Heart right ventricle (tissue), 16 donors: ENCODE results near the gene CHD2. TPM values are rescaled to one million over a fixed set of nuclear protein-coding genes. Genes with fewer than 3 reads are reported as not detected.
A peak's percentile ranks its signal among the peaks of the same experiment; 100 is the strongest.

Experiments used
- ATAC-seq, 8 donors: fragments of 200-7000 bp; cut with Tn5 transposase; one replicate each; pipeline ENCODE4 v1.9.1; 2020; ENCODE audit warnings: mild to moderate bottlenecking in 8 of 8, moderate library complexity in 8 of 8, moderate number of reproducible peaks in 1 of 8
- DNase-seq, 2 donors: peaks; one replicate each; pipeline ENCODE4 v3.0.0-alpha.2; 2020
- H3K27ac ChIP-seq, 10 donors: fragments of 200-600 bp; sonication (generic) in 2 of 10; one replicate each; pipeline versions ENCODE4 v1.5.0 to v1.8.0; 2020 to 2022; ENCODE audit warnings: mild to moderate bottlenecking in 3 of 10
- H3K27me3 ChIP-seq, 7 donors: fragments of 200-600 bp; one replicate each; pipeline ENCODE4 v1.8.0; 2021 to 2022; ENCODE audit warnings: mild to moderate bottlenecking in 2 of 7
- H3K36me3 ChIP-seq, 9 donors: fragments of 200-600 bp; sonication (generic) in 1 of 9; one replicate each; pipeline versions ENCODE4 v1.5.0 to v1.8.0; 2020 to 2022; ENCODE audit warnings: mild to moderate bottlenecking in 2 of 9
- H3K4me1 ChIP-seq, 9 donors: fragments of 200-600 bp; sonication (generic) in 1 of 9; one replicate each; pipeline versions ENCODE4 v1.5.0 to v1.8.0; 2020 to 2022; ENCODE audit warnings: mild to moderate bottlenecking in 4 of 9
- H3K4me3 ChIP-seq, 10 donors: fragments of 200-600 bp; sonication (generic) in 2 of 10; one replicate each; pipeline versions ENCODE4 v1.5.0 to v1.8.0; 2020 to 2022; ENCODE audit warnings: mild to moderate bottlenecking in 7 of 10, moderate library complexity in 2 of 10
- H3K9me3 ChIP-seq, 11 donors: fragments of 200-600 bp in 10 of 11; sonication (generic) in 2 of 11; one replicate each; pipeline versions ENCODE4 v1.5.0 to v1.8.0; 2013 to 2022; ENCODE audit warnings: mild to moderate bottlenecking in 2 of 11, control low read depth in 1 of 11, moderate library complexity in 1 of 11
- CTCF ChIP-seq, 9 donors: fragments of 200-600 bp; sonication (generic) in 2 of 9; IDR thresholded peaks; one replicate each; pipeline versions ENCODE4 v1.5.0 to v1.8.0; 2021 to 2022; ENCODE audit warnings: antibody characterized with exemption in 9 of 9, mild to moderate bottlenecking in 5 of 9, moderate library complexity in 1 of 9
- WGBS, 2 donors: extraction: QIAGEN DNeasy Blood & Tissue Kit; methylation state at CpG; one replicate each; pipeline ENCODE4 v1.1.7; 2013; ENCODE audit warnings: inconsistent platforms in 1 of 2; 5-methylcytosine and 5-hydroxymethylcytosine counted together
- intact Hi-C, 10 donors: fragments of 100-400 bp; cut with DNase I; formaldehyde crosslinking; loops; one replicate each; pipeline versions ENCODE4 v1.11.1 to v1.14.2; 2022
- polyA plus RNA-seq, 2 donors: library from polyadenylated mRNA; stranded (reverse); fragments of 200-250 nt; gene quantifications; one replicate each; pipeline ENCODE4 v1.2.3, GENCODE V29; 2013
- total RNA-seq, 10 donors: library from RNA; stranded (reverse); fragmentation: NEBNext Ultra II Directional in 3 of 10; extraction: Animal tissue kit (Norgen Biotek cat#: 25700) in 3 of 10; gene quantifications; one replicate each; pipeline versions ENCODE4 v1.2.1 to v1.2.4, GENCODE V29; 2021 to 2023
- donor health status: Arrhythmogenic right ventricular cardiomyopathy.
- donor health status: ischemic (EF 13 %, LVEDD 7.1; RV severe dilation, severe dysfunction).
- donor health status: healthy with polysubstance abuse.
- donor health status: DM: no; HTN: yes; CAD: no.
- donor health status: DM: no; HTN: no; CAD: no.
- donor health status: ischemic (EF 25% LVEDD 6.9; RV normal size, moderate dysfunction).
- donor health status: ischemic (EF 25% LVEDD 5.7; RV mildly dilated, moderate dysfunction).
- donor health status: healthy.
- donor health status: DM: yes; HTN: yes; CAD: no.
- donor health status: Ischemic cardiomyopathy.
- donor health status: ischemic (EF 35%, LVEDD 5.7; RV mildly dilated, moderate dysfunction).
- donor health status: nonischemic (EF 11% LVEDD 7.7; RV severe dilation, severe dysfunction).
- donor health status: DM: yes; HTN: yes; CAD: no.
- donor health status: PGD.
- donor health status: ischemic (EF 29% LVEDD 5.4; RV normal size, mild dysfunction).
- donor health status: nonischemic (EF 23%, LVEDD 6.1; RV moderate dilation, normal function).

CHD2 gene
- total and polyA plus RNA-seq, 12 donors = 12.2 to 74.0 (median 54.6) TPM

GRCh38 chr15:92997821-92998220 is 97.7 kb downstream of the CHD2 start:
- Histone ChIP-seq H3K36me3 (peaks cover 0 to 100% (median 72%) of the 10 kb centered on the region in 9 donors), H3K27me3 (no peaks in the 10 kb centered on the region), H3K4me3 (no peak overlapping the region), H3K4me1 (peaks cover 0 to 8% (median 0%) of the 10 kb centered on the region in 9 donors), H3K9me3 (no peaks in the 10 kb centered on the region), H3K27ac (no peak overlapping the region)
- intact Hi-C loops = loop anchor here in 1 of 10 donors (10.0 kb wide), 1 partner anchor 203 kb away; no protein-coding TSS in a partner anchor
- WGBS, 2 donors = 92 to 96% methylated on average over 6 of the region's 6 CpGs
- ATAC-seq = peak in 1 of 8 donors; percentile 24
- TF ChIP-seq CTCF (IDR thresholded peaks at IDR 0.05) = no peak
- no peak for DNase-seq

GRCh38 chr15:93001156-93001555 is 101.0 kb downstream of the CHD2 start:
- H3K4me3 ChIP-seq = no peak overlapping the region
- H3K4me1 ChIP-seq = peaks cover 0 to 6% (median 0%) of the 10 kb centered on the region in 9 donors
- WGBS, 2 donors = 95 to 96% methylated on average over 6 of the region's 6 CpGs
- no peaks in the 10 kb centered on the region for H3K27me3 ChIP-seq
- peak overlapping the region in 2 of 10 donors; percentile 30 for H3K27ac ChIP-seq
- no peaks in the 10 kb centered on the region for H3K9me3 ChIP-seq
- intact Hi-C loops = loop anchor here in 1 of 10 donors (10.0 kb wide), 1 partner anchor 196 kb away; no protein-coding TSS in a partner anchor
- peaks cover 0 to 100% (median 91%) of the 10 kb centered on the region in 9 donors for H3K36me3 ChIP-seq
- DNase-seq (no peak), ATAC-seq (no peak)
- TF ChIP-seq CTCF (IDR thresholded peaks at IDR 0.05) = no peak

GRCh38 chr15:93001881-93002280 is 101.8 kb downstream of the CHD2 start:
- peak in 3 of 8 donors; percentile 25 to 58 (median 46) for ATAC-seq
- TF ChIP-seq CTCF (IDR thresholded peaks at IDR 0.05) = peak in 5 of 9 donors; percentile 15 to 39 (median 23)
- Histone ChIP-seq H3K4me3 (no peak overlapping the region), H3K9me3 (no peaks in the 10 kb centered on the region), H3K27ac (peak overlapping the region in 2 of 10 donors; percentile 30), H3K4me1 (peaks cover 0 to 6% (median 0%) of the 10 kb centered on the region in 9 donors), H3K36me3 (peaks cover 0 to 100% (median 84%) of the 10 kb centered on the region in 9 donors), H3K27me3 (no peaks in the 10 kb centered on the region)
- WGBS, 2 donors = 82 to 87% methylated on average over 2 of the region's 2 CpGs
- no peak for DNase-seq
- intact Hi-C loops = loop anchor here in 1 of 10 donors (10.0 kb wide), 1 partner anchor 197 kb away; no protein-coding TSS in a partner anchor

GRCh38 chr15:93005133-93005532 is 105.0 kb downstream of the CHD2 start:
- no peak for TF ChIP-seq CTCF (IDR thresholded peaks at IDR 0.05)
- DNase-seq (no peak), ATAC-seq (peak in 1 of 8 donors; percentile 27)
- Histone ChIP-seq H3K9me3 (no peaks in the 10 kb centered on the region), H3K27ac (no peak overlapping the region), H3K4me3 (no peak overlapping the region), H3K4me1 (peaks cover 0 to 6% (median 0%) of the 10 kb centered on the region in 9 donors), H3K36me3 (peaks cover 0 to 100% (median 76%) of the 10 kb centered on the region in 9 donors), H3K27me3 (no peaks in the 10 kb centered on the region)
- intact Hi-C loops = loop anchor here in 1 of 10 donors (10.0 kb wide), 1 partner anchor 200 kb away; no protein-coding TSS in a partner anchor
- 78 to 82% methylated on average over 4 of the region's 4 CpGs for WGBS, 2 donors
